COLO668 (cell line): Measurements from ENCODE around the gene OVCH2.
"Not testable (repeated sequence)": the region's sequence is repeated elsewhere in the genome, so short reads cannot be mapped to it uniquely, and the experiment has no call there.

Source experiments
- DNase-seq: peaks from one replicate; lab custom pipeline; 2025; ENCODE audit not compliant: unreplicated experiment; lab: John Stamatoyannopoulos, UW

The OVCH2 gene

GRCh38 chr11:7706377-7706776, at the start of gene OVCH2:
Gene OVCH2 (minus strand): TSS chr11:7706477. CDS start chr11:7706394, 83 bp downstream.
- no peak for DNase-seq

- no peak for DNase-seq
Observed at GRCh38 chr11:7749456-7749855, 43.2 kb upstream of the OVCH2 start.

- DNase-seq = not testable (repeated sequence)
Observed at GRCh38 chr11:7734767-7735166, 28.5 kb upstream of the OVCH2 start.

GRCh38 chr11:7714786-7715185, 8.5 kb upstream of the OVCH2 start:
- no peak for DNase-seq

- no peak for DNase-seq
Observed at GRCh38 chr11:7703740-7704139, 2.5 kb downstream of the OVCH2 start.

- no peak for DNase-seq
Observed at GRCh38 chr11:7696424-7696823, 9.9 kb downstream of the OVCH2 start.

- no peak for DNase-seq
Observed at GRCh38 chr11:7694235-7694634, 12.0 kb downstream of the OVCH2 start.

GRCh38 chr11:7692426-7692825, 13.9 kb downstream of the OVCH2 start:
- no peak for DNase-seq

GRCh38 chr11:7691759-7692350, 14.4 kb downstream of the OVCH2 start:
- no peak for DNase-seq

- DNase-seq = no peak
Observed at GRCh38 chr11:7690648-7691047, 15.6 kb downstream of the OVCH2 start.

GRCh38 chr11:7689239-7689638, 17.0 kb downstream of the OVCH2 start:
- DNase-seq = no peak

GRCh38 chr11:7688238-7688826, 17.9 kb downstream of the OVCH2 start:
- no peak for DNase-seq

GRCh38 chr11:7687386-7687785, 18.9 kb downstream of the OVCH2 start:
- no peak for DNase-seq

- DNase-seq = no peak
Observed at GRCh38 chr11:7686761-7687160, 19.5 kb downstream of the OVCH2 start.

- DNase-seq = no peak
Observed at GRCh38 chr11:7683571-7683970, 22.7 kb downstream of the OVCH2 start.

GRCh38 chr11:7677796-7678201, 28.5 kb downstream of the OVCH2 start:
- no peak for DNase-seq

- DNase-seq = no peak
Observed at GRCh38 chr11:7677071-7677470, 29.2 kb downstream of the OVCH2 start.

- no peak for DNase-seq
Observed at GRCh38 chr11:7675631-7676030, 30.6 kb downstream of the OVCH2 start.

- no peak for DNase-seq
Observed at GRCh38 chr11:7673724-7674434, 32.4 kb downstream of the OVCH2 start.

- DNase-seq = peak; percentile 5
Observed at GRCh38 chr11:7672960-7673723, 33.1 kb downstream of the OVCH2 start, which contains the start of gene CYB5R2. Gene CYB5R2 (minus strand): TSS chr11:7673500. CDS start chr11:7672825, 675 bp downstream.

- no peak for DNase-seq
Observed at GRCh38 chr11:7672276-7672959, 33.9 kb downstream of the OVCH2 start.
